Stomach (tissue), 9 donors: Measurements from ENCODE around the gene PDE4D. TPM values are rescaled to one million over a fixed set of nuclear protein-coding genes. Genes with fewer than 3 reads are reported as not detected.

Experiments
- DNase-seq, 2 donors: peaks; one replicate each; pipeline versions ENCODE4 v3.0.0 to v3.0.0-alpha.2; 2013 to 2019
- H3K27ac ChIP-seq, 5 donors: fragments of 200-600 bp in 4 of 5; sonication (generic) in 4 of 5; one replicate each; pipeline ENCODE4 v1.5.1; 2013 to 2019; ENCODE audit warnings: mild to moderate bottlenecking in 1 of 5, moderate library complexity in 1 of 5
- H3K27me3 ChIP-seq, 3 donors: fragments of 200-600 bp; sonication (generic); one replicate each; pipeline ENCODE4 v1.5.1; 2017 to 2019; ENCODE audit warnings: mixed run types in 1 of 3
- H3K36me3 ChIP-seq, 4 donors: fragments of 200-600 bp; sonication (generic); 1 replicate in 3 of 4; 2 replicates in 1 of 4; pipeline ENCODE4 v1.5.1; 2016 to 2019
- H3K4me1 ChIP-seq, 4 donors: fragments of 200-600 bp; sonication (generic); one replicate each; pipeline ENCODE4 v1.5.1; 2016 to 2019
- H3K4me3 ChIP-seq, 4 donors: fragments of 200-600 bp; sonication (generic) in 3 of 4; one replicate each; pipeline ENCODE4 v1.5.1; 2016 to 2019; ENCODE audit warnings: mild to moderate bottlenecking in 1 of 4
- H3K9me3 ChIP-seq, 4 donors: fragments of 200-600 bp; sonication (generic); one replicate each; pipeline ENCODE4 v1.5.1; 2016 to 2019
- EP300 ChIP-seq: sonication (generic); formaldehyde crosslinking; IDR thresholded peaks from one replicate; pipeline ENCODE4 v1.6.1; 2017; ENCODE audit warnings: antibody characterized with exemption
- POLR2A ChIP-seq, 4 donors: fragments of 450-650 bp; IDR thresholded peaks; one replicate each; pipeline ENCODE4 v1.6.1; 2016; ENCODE audit warnings: antibody characterized with exemption in 4 of 4, control low read depth in 2 of 4, mild to moderate bottlenecking in 1 of 4, moderate library complexity in 1 of 4
- POLR2AphosphoS5 ChIP-seq, 3 donors: sonication (generic); formaldehyde crosslinking; IDR thresholded peaks; one replicate each; pipeline ENCODE4 v1.6.1; 2016; ENCODE audit warnings: antibody characterized with exemption in 3 of 3
- WGBS, 5 donors: extraction: QIAGEN DNeasy Blood & Tissue Kit in 3 of 5; methylation state at CpG; one replicate each; pipeline versions ENCODE4 v1.1.5 to v1.1.7; 2013 to 2018; 5-methylcytosine and 5-hydroxymethylcytosine counted together
- intact Hi-C: fragments of 100-400 bp; cut with DNase I; formaldehyde crosslinking; loops from one replicate; pipeline ENCODE4 v1.15.1; 2023; ENCODE audit warnings: low total_unique reads
- polyA plus RNA-seq, 3 donors: library from polyadenylated mRNA; stranded (reverse); fragments of 200-250 nt; gene quantifications; one replicate each; pipeline ENCODE4 v1.2.3, GENCODE V29; 2013
- total RNA-seq, 5 donors: library from RNA; depleted of rRNA; stranded (reverse); fragments of >200 nt; gene quantifications; one replicate each; pipeline versions ENCODE4 v1.1.0 to v1.2.3, GENCODE V29; 2014 to 2016
- TF ChIP-seq, protein P1 (sequence below), 7 experiments: fragments of 450-650 bp in 4 of 7; fragments of 200-600 bp in 3 of 7; sonication (generic) in 3 of 7; IDR thresholded peaks; one replicate each; pipeline ENCODE4 v1.5.1; 2016 to 2019; ENCODE audit warnings: antibody characterized with exemption in 7 of 7, control low read depth in 2 of 7, mild to moderate bottlenecking in 1 of 7
- donor health status: healthy with polysubstance abuse.
- donor health status: Bipolar disorder and iron deficiency.
- donor health status: healthy.

The PDE4D gene
- total and polyA plus RNA-seq, 8 donors = 3.1 to 147 (median 97.3) TPM

- Histone ChIP-seq H3K27ac (no peak overlapping the region), H3K9me3 (no peaks in the 10 kb centered on the region), H3K36me3 (no peaks in the 10 kb centered on the region), H3K4me1 (peaks cover 0 to 27% (median 13%) of the 10 kb centered on the region in 4 donors), H3K4me3 (peak overlapping the region in 1 of 4 donors; percentile 16), H3K27me3 (no peaks in the 10 kb centered on the region)
- DNase-seq = peak; percentile 76 to 92
- 2 to 4% (median 3%) methylated on average over 14 of the region's 14 CpGs for WGBS, 5 donors
- TF ChIP-seq POLR2AphosphoS5 (IDR thresholded peaks at IDR 0.05) = no peak
- TF ChIP-seq, protein P1, sequence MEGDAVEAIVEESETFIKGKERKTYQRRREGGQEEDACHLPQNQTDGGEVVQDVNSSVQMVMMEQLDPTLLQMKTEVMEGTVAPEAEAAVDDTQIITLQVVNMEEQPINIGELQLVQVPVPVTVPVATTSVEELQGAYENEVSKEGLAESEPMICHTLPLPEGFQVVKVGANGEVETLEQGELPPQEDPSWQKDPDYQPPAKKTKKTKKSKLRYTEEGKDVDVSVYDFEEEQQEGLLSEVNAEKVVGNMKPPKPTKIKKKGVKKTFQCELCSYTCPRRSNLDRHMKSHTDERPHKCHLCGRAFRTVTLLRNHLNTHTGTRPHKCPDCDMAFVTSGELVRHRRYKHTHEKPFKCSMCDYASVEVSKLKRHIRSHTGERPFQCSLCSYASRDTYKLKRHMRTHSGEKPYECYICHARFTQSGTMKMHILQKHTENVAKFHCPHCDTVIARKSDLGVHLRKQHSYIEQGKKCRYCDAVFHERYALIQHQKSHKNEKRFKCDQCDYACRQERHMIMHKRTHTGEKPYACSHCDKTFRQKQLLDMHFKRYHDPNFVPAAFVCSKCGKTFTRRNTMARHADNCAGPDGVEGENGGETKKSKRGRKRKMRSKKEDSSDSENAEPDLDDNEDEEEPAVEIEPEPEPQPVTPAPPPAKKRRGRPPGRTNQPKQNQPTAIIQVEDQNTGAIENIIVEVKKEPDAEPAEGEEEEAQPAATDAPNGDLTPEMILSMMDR (IDR thresholded peaks at IDR 0.05) = peak in 5 of 7 experiments; percentile 60 to 90 (median 87)
- intact Hi-C loops = loop anchor here (10.0 kb wide), 1 partner anchor 775 kb away; no protein-coding TSS in a partner anchor
These were observed 83.5 kb downstream of the PDE4D start for GRCh38 chr5:59810041-59810440.

- Histone ChIP-seq H3K36me3 (no peaks in the 10 kb centered on the region), H3K9me3 (no peaks in the 10 kb centered on the region), H3K4me3 (no peak overlapping the region), H3K27me3 (no peaks in the 10 kb centered on the region), H3K4me1 (peaks cover 0 to 27% (median 5%) of the 10 kb centered on the region in 4 donors), H3K27ac (no peak overlapping the region)
- no peak for TF ChIP-seq EP300
- no peak for TF ChIP-seq POLR2A (IDR thresholded peaks at IDR 0.05)
- TF ChIP-seq, protein P1 (IDR thresholded peaks at IDR 0.05) = no peak
- TF ChIP-seq POLR2AphosphoS5 (IDR thresholded peaks at IDR 0.05) = no peak
- 73 to 85% (median 77%) methylated on average over 3 of the region's 3 CpGs for WGBS, 5 donors
- intact Hi-C loops = no loop called here
- no peak for DNase-seq
These were observed 85.7 kb downstream of the PDE4D start for GRCh38 chr5:59807806-59808205.

DNA sequence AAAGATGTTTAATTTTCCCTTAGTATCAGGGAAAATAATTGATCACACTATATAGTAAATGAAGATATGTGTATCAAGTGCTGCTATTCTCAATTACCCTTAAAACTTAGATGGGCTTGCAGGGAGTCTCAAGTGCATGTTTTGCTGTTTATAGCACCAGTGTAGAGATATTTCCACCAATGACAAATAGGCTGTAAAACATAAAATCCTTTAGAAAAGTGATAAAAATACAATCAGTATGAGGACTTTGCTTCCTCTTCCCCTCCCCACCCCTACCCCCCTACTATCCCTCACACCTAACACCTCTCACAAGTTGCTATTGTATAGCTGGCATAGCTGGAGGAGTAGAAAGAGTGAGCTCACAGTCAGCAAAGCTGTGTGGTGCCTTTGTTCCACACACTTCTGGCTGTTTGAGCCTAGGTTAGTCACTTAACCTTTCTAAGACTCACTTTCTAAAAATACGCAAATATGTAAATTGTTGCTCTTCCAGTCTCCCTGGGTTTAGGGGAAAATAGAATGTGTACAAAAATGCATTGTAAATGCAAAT lies 93.1 kb downstream of the PDE4D start:
- H3K9me3 ChIP-seq = no peaks in the 10 kb centered on the region
- H3K4me1 ChIP-seq = peaks cover 11 to 22% (median 17%) of the 10 kb centered on the region in 4 donors
- H3K4me3 ChIP-seq = no peak overlapping the region
- DNase-seq = no peak
- no peaks in the 10 kb centered on the region for H3K27me3 ChIP-seq
- intact Hi-C loops = no loop called here
- WGBS, 5 donors = 85 to 90% (median 89%) methylated on average over 1 of the region's 1 CpG
- TF ChIP-seq, protein P1 (IDR thresholded peaks at IDR 0.05) = no peak
- no peak for TF ChIP-seq EP300
- TF ChIP-seq POLR2A (IDR thresholded peaks at IDR 0.05) = no peak
- H3K27ac ChIP-seq = no peak overlapping the region
- H3K36me3 ChIP-seq = no peaks in the 10 kb centered on the region

- no peak for TF ChIP-seq POLR2AphosphoS5 (IDR thresholded peaks at IDR 0.05)
- TF ChIP-seq, protein P1 (IDR thresholded peaks at IDR 0.05) = peak in 5 of 7 experiments; percentile 72 to 87 (median 76)
- Histone ChIP-seq H3K4me1 (peaks cover 11 to 22% (median 17%) of the 10 kb centered on the region in 4 donors), H3K27ac (peak overlapping the region in 4 of 5 donors; percentile 31 to 57 (median 54)), H3K9me3 (no peaks in the 10 kb centered on the region), H3K4me3 (peak overlapping the region in 3 of 4 donors; percentile 12 to 27 (median 18)), H3K36me3 (no peaks in the 10 kb centered on the region), H3K27me3 (no peaks in the 10 kb centered on the region)
- 11 to 16% (median 14%) methylated on average over 6 of the region's 6 CpGs for WGBS, 5 donors
- DNase-seq = peak in 1 of 2 donors; percentile 82
- intact Hi-C loops = loop anchor here (5.0 kb wide), 1 partner anchor 413 kb away; no protein-coding TSS in a partner anchor
These were observed 93.7 kb downstream of the PDE4D start for GRCh38 chr5:59799668-59800346.
